HFF-Myc (cell line): ENCODE measurements around the gene TRMT61A.
"Not testable (repeated sequence)": the region's sequence is repeated elsewhere in the genome, so short reads cannot be mapped to it uniquely, and the experiment has no call there.

Source experiments
- DNase-seq: peaks from one replicate; pipeline ENCODE4 v3.0.0-alpha.2; 2011; ENCODE audit warnings: low read depth; ENCODE audit errors: extremely low read depth
- H3K4me3 ChIP-seq: replicated peaks from 2 replicates; pipeline ENCODE4 v1.5.1; 2011; ENCODE audit warnings: low read depth, mild to moderate bottlenecking, control low read depth, low read length
- TF ChIP-seq, protein P1 (sequence below): IDR thresholded peaks from 2 replicates; pipeline ENCODE4 v1.5.1; 2012; ENCODE audit warnings: mild to moderate bottlenecking, low read depth, low read length, control low read depth; ENCODE audit errors: missing control alignments

TRMT61A gene

GRCh38 chr14:103507751-103508150 is 21.2 kb upstream of the TRMT61A start:
- no peak overlapping the region for H3K4me3 ChIP-seq
- TF ChIP-seq, protein P1, sequence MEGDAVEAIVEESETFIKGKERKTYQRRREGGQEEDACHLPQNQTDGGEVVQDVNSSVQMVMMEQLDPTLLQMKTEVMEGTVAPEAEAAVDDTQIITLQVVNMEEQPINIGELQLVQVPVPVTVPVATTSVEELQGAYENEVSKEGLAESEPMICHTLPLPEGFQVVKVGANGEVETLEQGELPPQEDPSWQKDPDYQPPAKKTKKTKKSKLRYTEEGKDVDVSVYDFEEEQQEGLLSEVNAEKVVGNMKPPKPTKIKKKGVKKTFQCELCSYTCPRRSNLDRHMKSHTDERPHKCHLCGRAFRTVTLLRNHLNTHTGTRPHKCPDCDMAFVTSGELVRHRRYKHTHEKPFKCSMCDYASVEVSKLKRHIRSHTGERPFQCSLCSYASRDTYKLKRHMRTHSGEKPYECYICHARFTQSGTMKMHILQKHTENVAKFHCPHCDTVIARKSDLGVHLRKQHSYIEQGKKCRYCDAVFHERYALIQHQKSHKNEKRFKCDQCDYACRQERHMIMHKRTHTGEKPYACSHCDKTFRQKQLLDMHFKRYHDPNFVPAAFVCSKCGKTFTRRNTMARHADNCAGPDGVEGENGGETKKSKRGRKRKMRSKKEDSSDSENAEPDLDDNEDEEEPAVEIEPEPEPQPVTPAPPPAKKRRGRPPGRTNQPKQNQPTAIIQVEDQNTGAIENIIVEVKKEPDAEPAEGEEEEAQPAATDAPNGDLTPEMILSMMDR: no peak
- DNase-seq: no peak

DNA sequence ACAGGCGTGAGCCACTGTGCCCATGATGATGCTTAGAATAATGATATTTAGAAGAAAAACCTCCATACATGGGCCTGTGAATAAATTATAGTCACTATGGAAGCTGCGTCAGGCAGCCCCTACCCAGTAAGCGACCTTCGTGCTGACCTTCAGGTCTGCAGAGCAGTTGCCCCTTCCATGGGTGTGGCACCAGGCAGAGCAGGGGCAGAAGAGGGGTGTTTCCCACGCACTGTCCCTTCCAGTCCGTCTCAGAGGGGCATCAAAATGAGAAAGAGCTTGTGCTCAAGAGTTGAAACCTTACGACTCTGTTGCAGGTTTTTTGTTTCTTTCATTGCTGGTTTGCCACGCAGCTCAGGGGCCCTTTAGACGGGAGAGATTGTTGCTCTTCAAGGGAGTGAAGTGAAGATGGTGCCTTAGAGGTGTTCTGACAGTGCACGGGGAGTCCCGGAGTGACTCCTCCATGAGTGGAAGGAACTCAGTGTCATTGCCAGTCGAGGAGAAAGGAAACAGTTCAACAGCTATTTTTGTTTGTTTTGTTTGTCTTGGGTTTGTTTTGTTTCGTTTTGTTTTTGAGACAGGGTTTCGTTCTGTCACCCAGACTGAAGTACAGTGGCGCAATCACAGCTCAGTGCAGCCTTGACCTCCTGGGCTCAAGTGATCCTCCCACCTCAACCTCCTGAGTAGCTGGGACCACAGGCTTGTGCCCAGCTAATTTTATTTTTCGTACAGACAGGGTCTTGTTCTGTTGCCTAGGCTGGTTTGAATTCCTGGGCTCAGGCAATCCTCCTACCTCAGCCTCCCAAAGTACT is 20.3 kb upstream of the TRMT61A start:
- H3K4me3 ChIP-seq: no peak overlapping the region
- TF ChIP-seq, protein P1: no peak
- DNase-seq: no peak

- no peak overlapping the region for H3K4me3 ChIP-seq
- TF ChIP-seq, protein P1: no peak
- DNase-seq: no peak
Observed at GRCh38 chr14:103509864-103510723, 18.9 kb upstream of the TRMT61A start.

DNA sequence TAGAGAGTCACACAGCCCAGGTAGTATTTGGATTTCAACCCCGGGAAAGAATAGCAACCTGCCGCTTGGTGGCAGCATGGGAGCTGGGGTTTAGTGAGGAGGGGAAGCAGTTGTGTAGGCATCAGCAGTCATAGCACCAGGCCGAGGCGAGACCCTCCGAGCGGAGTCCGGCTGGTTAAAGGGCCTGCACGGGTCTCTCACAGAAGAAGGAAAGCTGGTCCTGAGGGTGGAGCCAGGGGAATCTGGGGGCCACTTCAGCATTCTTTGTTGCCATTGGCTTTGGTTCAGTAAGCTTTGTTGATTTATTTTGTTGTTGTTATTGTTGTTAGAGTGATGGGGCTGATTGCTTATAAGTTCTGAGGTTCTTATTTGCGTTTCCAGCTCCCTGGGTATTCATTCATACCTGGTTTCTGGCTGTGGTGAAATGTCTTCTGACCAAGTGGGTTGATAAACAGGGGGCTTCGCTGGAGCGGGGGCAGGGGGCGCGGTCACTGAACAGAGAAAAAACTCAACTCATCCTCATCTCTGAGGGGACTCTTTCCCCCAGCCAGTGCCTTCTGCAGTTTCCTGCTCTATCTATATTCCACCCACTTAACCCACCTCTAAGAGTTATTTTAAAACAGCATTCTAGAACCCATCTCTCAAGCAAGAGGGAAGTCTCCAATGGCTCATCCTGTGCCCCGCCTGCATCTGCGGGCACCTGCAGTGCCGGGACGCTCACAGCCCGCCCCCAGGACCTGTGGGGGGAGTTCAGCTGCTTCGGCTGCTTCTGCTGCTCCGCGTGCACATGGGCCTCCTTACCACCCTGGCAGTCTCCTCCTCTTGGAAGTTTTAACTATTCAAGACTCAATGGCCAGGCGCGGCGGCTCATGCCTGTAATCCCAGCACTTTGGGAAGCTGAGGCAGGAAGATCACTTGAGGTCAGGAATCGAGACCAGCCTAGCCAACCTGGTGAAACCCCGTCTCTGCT is 18.0 kb upstream of the TRMT61A start:
- no peak overlapping the region for H3K4me3 ChIP-seq
- DNase-seq: no peak
- TF ChIP-seq, protein P1: no peak

DNA sequence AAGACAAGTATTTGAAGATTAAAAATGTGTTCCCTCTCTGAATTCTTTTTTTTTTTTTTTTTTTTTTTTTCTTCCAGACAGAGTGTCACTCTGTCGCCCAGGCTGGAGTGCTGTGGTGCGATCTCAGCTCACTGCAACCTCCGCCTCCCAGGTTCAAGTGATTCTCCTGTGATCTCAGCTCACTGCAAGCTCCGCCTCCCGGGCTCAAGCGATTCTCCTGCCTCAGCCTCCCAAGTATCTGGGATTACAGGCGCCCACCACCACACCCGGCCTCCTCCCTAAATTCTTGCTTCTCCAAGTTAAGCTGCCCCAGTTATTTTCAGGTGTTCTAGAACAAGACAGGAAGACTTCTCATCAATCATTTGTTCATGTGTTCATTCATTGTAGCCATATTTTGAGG is 16.8 kb upstream of the TRMT61A start:
- not testable (repeated sequence) for H3K4me3 ChIP-seq, DNase-seq

GRCh38 chr14:103512701-103513611 is 16.0 kb upstream of the TRMT61A start:
- DNase-seq: no peak
- H3K4me3 ChIP-seq: no peak overlapping the region
- TF ChIP-seq, protein P1: no peak
